Stimulated activated CD8-positive, alpha-beta memory T cell treated with anti-CD3 and anti-CD28 coated beads, Interleukin-7, amount 100 ng/mL, for 1 hour (primary cell): Measurements from ENCODE around the gene KIDINS220.

Experiments used
- DNase-seq, 2 donors: peaks; one replicate each; pipeline ENCODE4 v3.0.0-alpha.2; 2020; ENCODE audit warnings: low read depth in 2 of 2

Gene KIDINS220

DNA sequence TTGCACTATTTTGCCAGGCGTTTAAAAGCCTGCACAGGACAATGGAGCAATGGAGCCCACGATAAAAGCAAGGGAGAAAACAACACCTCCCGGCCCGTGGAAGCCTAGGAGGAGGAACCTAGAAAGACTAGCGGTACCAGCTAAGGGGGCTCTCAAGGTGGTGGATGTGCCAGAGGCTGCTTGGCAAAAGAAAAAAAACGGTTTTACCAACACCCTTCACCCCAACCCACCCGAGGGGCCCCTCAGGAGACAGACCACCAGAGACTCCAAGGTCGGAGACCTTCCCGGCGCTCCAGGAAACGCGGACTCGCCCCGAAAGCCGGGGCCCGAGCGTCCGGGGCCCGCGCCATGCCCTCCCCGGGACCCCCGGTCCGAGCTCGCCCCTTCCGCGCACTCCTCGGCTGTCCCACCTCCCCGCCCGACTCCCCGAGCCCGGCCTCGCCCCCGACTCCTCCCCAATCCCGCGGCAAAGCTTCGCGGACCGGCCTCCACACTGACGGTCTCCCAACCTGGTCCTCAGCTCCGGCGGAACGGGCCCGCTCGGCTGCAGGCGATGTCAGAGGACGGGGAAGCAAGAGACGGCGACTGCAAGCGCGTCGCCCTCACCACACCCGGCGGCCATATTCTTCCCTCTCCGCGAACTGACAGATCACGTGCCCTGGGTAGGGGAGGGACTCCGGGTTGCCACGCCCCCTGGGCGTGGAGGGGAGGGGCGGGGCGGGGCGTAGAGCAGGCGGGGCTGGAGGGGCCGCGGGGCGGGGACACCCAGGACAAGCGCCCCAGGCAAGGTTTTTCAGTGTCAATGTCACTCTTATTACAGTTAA, at the start of gene KIDINS220:
Gene KIDINS220, minus strand, starts transcription at position 643 of the 824 bp plus-strand sequence. CDS start 10,520 bp downstream, outside the sequence.
- peak; percentile 71 for DNase-seq

- DNase-seq: no peak
Observed at GRCh38 chr2:8886876-8887275, 49.5 kb upstream of the KIDINS220 start.

GRCh38 chr2:8886202-8886518, 48.7 kb upstream of the KIDINS220 start:
- DNase-seq: no peak

DNA sequence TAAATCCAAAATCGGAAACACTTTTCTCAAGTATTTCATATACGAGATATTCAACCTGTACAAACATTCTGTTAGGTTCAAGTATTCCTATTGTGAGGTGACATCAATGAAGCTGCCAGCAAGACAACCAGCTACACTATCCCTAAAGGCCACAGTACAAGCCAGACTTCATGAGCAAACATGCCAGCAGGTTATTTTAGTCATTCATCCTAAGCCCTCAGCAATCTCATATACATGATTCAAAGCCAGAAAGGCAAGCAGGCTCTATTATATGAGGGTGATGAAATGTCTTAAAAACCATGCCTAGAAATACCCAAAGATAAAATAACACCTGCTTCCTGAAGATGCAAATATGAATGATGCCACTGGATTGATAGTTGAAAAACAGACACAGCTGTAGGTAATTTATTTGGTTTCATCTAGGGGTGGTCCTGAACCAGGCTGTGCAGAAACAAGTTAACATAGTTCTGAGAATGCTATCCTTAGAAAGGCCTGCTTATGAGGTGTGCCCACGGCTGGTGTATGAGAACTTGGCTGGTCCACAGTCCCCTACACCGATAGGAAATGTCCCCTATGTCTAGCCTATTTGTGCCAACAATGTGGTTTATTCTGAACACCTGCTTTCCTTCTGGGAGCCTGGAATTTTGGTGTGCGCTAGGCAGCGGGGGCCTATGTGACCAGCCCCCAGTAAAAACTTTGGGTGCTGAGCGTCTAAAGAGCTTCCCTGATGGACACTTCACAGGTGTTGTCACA, 48.2 kb upstream of the KIDINS220 start:
- no peak for DNase-seq

DNA sequence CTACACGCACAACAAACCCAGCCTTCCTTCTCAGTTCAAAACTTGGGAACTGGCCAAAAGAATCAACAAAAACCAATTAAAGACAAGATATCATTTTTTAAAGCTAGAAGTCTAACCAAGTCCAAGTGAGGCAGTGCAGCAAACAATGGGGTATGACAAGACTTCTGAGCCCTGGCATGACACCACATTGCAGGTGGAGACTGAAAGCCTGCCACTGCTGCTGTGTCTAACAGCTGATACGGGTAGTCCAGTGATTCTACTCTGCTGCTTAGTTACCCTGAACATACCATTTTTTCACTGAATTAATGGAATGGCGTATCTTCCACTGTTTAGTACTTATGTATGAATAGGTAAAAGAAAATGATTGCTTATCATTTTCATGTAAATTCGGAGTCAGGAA, 47.4 kb upstream of the KIDINS220 start:
- DNase-seq: no peak

GRCh38 chr2:8882094-8882493, 44.7 kb upstream of the KIDINS220 start:
- no peak for DNase-seq

GRCh38 chr2:8877894-8878293, 40.5 kb upstream of the KIDINS220 start:
- DNase-seq: no peak

DNA sequence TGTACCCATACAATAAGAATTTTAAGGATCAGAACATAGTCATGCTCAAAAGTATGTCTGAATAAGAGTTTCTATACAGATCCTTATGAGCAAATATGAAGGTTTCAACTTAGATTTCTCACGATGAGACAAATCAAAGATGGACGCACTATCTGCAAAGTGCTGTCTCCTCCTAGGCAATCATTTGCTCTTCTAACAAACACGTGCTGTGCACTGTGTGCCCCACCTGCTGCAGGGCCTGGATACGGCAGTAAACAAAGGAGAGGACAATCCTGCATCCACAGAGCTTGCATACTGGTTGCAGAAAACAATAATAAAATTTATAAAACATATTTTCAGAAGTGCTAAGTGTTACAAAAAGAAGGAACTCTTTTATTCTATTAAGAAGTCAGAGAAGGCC, 39.9 kb upstream of the KIDINS220 start:
- DNase-seq: no peak

DNA sequence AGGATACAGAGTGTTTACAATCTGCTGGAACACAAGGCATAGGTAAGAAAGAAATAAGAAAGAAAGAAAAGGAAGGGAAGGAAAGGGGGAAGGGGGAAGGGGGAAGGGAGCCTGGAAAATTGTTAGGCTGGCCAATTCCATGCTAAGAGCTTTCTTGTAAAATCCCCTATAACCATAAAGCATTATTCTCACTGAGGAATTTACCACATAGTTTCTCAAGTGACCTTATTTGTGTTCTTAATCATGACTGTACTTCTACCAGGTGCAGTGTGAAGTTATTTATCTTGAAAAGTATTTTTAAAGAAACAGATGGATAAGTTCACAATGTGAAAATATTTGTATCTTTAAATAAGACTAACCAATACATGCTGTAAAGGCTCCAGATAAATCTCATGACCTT, 39.2 kb upstream of the KIDINS220 start:
- DNase-seq: no peak

DNA sequence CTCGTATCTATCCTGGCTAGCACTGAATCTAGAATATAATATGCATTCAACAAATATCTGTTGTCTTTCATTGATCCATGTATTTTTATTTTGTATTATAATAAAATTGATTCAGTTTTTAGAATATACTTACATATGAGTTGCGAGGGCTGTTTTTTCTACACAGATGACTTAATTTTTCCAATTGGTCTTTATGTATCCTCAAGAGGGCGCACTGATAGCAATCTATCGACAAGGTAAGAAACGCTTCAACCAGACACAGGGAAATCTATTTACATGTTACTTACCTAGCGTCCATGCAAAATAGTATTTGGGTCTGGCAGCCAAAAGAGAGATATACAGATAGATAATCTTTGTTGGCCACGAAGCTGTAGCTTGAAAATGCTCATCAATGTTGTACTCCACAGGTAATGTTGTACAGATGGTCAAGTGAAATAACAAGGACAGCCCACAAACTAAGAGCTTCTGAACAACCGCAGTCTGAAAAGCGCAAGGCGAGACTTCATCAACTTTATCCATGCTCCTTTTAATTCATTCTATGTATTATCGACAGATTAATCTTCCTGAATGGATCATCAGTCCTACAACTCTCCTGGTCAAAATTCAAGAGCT, 35.5 kb upstream of the KIDINS220 start:
- DNase-seq: no peak

- DNase-seq: no peak
Observed at GRCh38 chr2:8870441-8870840, 33.0 kb upstream of the KIDINS220 start.

DNA sequence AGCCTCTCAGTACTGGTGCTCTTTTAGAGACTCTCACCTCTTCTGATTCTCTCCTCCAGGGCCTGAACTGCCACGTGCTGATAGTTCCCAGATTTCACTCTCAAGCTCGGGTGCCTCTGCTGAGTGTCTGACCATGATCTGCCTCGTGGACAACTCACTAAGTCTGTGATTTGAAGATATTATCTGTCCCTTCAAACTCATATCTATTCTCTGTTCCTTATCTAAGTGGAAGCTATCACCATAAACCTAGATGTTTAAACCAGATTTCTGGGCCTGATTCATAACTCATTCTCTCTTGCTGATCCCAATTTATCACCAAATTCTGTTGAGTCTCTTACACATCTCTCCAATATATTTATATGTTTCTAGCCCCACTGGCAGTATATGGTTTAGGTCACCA, 29.9 kb upstream of the KIDINS220 start:
- no peak for DNase-seq

- DNase-seq: no peak
Observed at GRCh38 chr2:8863331-8863953, 26.0 kb upstream of the KIDINS220 start.

DNA sequence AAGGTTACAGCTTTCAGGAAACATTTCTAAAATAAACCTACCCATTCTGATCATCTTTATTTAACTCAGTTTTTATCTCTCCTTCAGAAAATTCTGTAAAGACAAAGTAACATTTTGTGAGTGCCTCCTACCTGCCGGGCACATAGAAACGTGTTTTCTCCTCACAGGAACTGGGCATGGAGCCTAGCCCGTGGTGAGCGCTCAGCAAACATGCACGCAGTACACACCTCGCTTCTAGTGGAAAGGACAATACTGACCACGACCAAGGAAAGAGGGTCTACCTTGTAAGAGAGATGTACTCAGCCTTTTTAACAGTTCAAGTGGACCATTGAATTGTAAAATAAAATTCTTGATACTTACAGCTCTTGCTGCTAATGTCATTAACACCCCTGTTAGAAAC, 24.8 kb upstream of the KIDINS220 start:
- DNase-seq: no peak

DNA sequence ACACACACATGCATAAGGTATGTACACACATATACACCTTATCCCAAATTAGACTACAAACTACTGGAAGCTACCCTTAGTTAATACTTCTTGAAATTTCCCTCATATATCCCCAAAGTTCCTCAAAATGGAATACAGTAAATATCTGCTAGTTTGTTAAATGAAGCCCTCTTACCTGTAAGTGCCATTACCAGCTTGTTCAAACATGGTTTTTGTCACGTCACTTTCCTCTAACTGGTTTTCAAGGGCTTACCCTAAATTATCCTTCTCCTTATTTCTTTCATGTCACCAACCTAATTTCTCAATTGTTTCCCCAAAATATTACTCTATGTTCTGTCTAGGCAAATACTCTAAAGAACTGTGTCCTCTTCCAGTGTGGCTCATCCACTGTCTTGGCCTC, 24.4 kb upstream of the KIDINS220 start:
- no peak for DNase-seq

GRCh38 chr2:8860239-8860638, 22.8 kb upstream of the KIDINS220 start:
- no peak for DNase-seq

GRCh38 chr2:8858910-8859309, 21.5 kb upstream of the KIDINS220 start:
- no peak for DNase-seq

DNA sequence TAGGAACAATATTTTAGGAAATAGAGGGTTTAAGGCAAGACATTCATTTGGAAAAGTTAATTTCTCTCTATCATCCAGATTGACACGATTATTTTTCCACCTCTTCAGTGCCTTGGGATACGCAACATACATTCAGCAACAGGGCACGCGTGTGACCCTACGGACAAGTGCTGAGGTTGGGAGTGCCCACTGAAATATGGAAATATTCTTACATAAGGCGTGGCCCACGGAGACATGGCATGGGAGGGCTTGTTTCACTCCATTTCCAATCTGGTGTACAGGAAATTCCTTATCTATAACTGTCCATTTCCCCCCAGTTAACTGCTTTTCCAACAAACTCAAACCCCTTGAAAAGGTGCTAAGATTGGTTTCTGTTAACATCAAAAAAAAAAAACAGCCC, 20.9 kb upstream of the KIDINS220 start:
- no peak for DNase-seq

- DNase-seq: no peak
Observed at GRCh38 chr2:8857709-8858108, 20.3 kb upstream of the KIDINS220 start.

GRCh38 chr2:8856176-8856575, 18.8 kb upstream of the KIDINS220 start:
- DNase-seq: no peak

- no peak for DNase-seq
Observed at GRCh38 chr2:8855010-8855409, 17.6 kb upstream of the KIDINS220 start.

DNA sequence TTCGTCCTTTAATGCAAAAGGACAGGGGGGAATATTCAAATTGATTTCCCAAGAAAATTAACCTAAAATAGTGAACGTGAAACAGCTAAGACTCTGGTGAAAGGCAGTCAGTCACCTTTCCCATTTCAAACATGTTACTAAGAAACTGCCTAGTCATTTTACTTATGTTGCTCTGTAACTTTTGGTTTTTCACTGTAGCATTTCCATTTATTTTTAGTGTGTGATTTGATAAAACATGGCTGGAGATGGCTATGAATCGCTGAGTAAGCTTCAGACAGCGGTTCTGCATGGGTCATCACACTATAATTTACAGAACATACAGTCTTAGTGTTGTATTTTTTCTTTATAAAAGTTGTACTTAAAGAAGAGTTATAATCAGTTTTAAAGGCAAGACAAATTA, 16.0 kb upstream of the KIDINS220 start:
- no peak for DNase-seq
